SK-N-SH (cell line): ENCODE data around the gene ABCD1. TPM values are rescaled to one million over a fixed set of nuclear protein-coding genes. Genes with fewer than 3 reads are reported as not detected.
"Not testable (repeated sequence)": the region's sequence is repeated elsewhere in the genome, so short reads cannot be mapped to it uniquely, and the experiment has no call there.

Experiments used
- CTCF ChIA-PET: fragments of 300-600, 350-600 bp; formaldehyde crosslinking; extraction: SDS; loops from one replicate; lab custom pipeline; 2021; lab: Yijun Ruan, JAX
- POLR2A ChIA-PET: fragments of 350-600 bp; sonication (Branson Sonifier 250); formaldehyde crosslinking; extraction: SDS; loops from one replicate; lab custom pipeline; 2020; ENCODE audit warnings: antibody characterized with exemption, inconsistent platforms; lab: Yijun Ruan, JAX
- DNase-seq: peaks from one replicate; pipeline ENCODE4 v3.0.0; 2012
- H2AFZ ChIP-seq: fragments of 200-600 bp; sonication (generic); 2 replicates; pipeline ENCODE4 v1.8.1; 2016; ENCODE audit warnings: antibody characterized with exemption, mild to moderate bottlenecking, low read depth
- H3F3A ChIP-seq: fragments of 200-600 bp; sonication (generic); replicated peaks from 2 replicates; pipeline ENCODE3; 2016; ENCODE audit warnings: antibody characterized with exemption, mild to moderate bottlenecking; ENCODE audit not compliant: insufficient read depth
- H3K27ac ChIP-seq, 2 experiments: fragments of 200-500 bp in 1 of 2; fragments of 200-600 bp in 1 of 2; sonication (Bioruptor generic) in 1 of 2; sonication (generic), shearing (Covaris generic) in 1 of 2; 2 replicates each; pipeline versions ENCODE4 v1.5.1 to v1.6.1; 2014 to 2016; ENCODE audit warnings: low read depth in 2 of 2, inconsistent platforms in 1 of 2, low read length in 1 of 2, mild to moderate bottlenecking in 1 of 2, mixed read lengths in 1 of 2
- H3K27me3 ChIP-seq: fragments of 200-600 bp; sonication (generic), shearing (Covaris generic); 2 replicates; pipeline ENCODE4 v1.6.1; 2016; ENCODE audit warnings: mixed run types; ENCODE audit not compliant: insufficient read depth
- H3K36me3 ChIP-seq, 2 experiments: fragments of 200-500 bp in 1 of 2; fragments of 200-600 bp in 1 of 2; sonication (Bioruptor generic) in 1 of 2; sonication (generic) in 1 of 2; replicated peaks in 1 of 2; 2 replicates each; pipeline versions ENCODE3 to v1.5.1; 2014 to 2016; ENCODE audit warnings: low read length in 1 of 2, mild to moderate bottlenecking in 1 of 2; ENCODE audit not compliant: insufficient read depth in 2 of 2, control insufficient read depth in 1 of 2
- H3K4me1 ChIP-seq, 2 experiments: fragments of 200-500 bp in 1 of 2; fragments of 200-600 bp in 1 of 2; sonication (Bioruptor generic) in 1 of 2; sonication (generic), shearing (Covaris generic) in 1 of 2; 2 replicates each; pipeline versions ENCODE4 v1.5.1 to v1.6.1; 2014 to 2016; ENCODE audit warnings: low read depth in 1 of 2, low read length in 1 of 2, mixed run types in 1 of 2; ENCODE audit not compliant: insufficient read depth in 2 of 2, control insufficient read depth in 1 of 2
- H3K4me2 ChIP-seq: fragments of 200-600 bp; sonication (generic), shearing (Covaris generic); 2 replicates; pipeline ENCODE4 v1.6.1; 2017; ENCODE audit warnings: mixed run types
- H3K4me3 ChIP-seq, 2 experiments: fragments of 200-500 bp in 1 of 2; fragments of 200-600 bp in 1 of 2; sonication (Bioruptor generic) in 1 of 2; sonication (generic), shearing (Covaris generic) in 1 of 2; 2 replicates each; pipeline versions ENCODE4 v1.5.1 to v1.8.1; 2014 to 2016; ENCODE audit warnings: low read depth in 2 of 2, inconsistent platforms in 1 of 2, low read length in 1 of 2, mild to moderate bottlenecking in 1 of 2, mixed read lengths in 1 of 2, moderate library complexity in 1 of 2
- H3K79me2 ChIP-seq: fragments of 200-600 bp; sonication (generic); 2 replicates; pipeline ENCODE4 v1.8.1; 2017; ENCODE audit warnings: mild to moderate bottlenecking; ENCODE audit not compliant: insufficient read depth
- H3K9ac ChIP-seq: fragments of 200-600 bp; sonication (generic); 2 replicates; pipeline ENCODE4 v1.6.1; 2017; ENCODE audit warnings: mixed run types
- H3K9me2 ChIP-seq: fragments of 200-600 bp; sonication (generic); 2 replicates; pipeline ENCODE4 v1.6.1; 2017; ENCODE audit warnings: mixed run types
- H3K9me3 ChIP-seq: fragments of 200-600 bp; sonication (generic); 2 replicates; pipeline ENCODE4 v1.6.1; 2017; ENCODE audit warnings: mixed run types, mild to moderate bottlenecking, moderate library complexity
- H4K20me1 ChIP-seq: fragments of 200-600 bp; sonication (generic); 2 replicates; pipeline ENCODE4 v1.6.1; 2017; ENCODE audit warnings: mild to moderate bottlenecking, mixed run types; ENCODE audit not compliant: insufficient read depth
- ELF1 ChIP-seq: IDR thresholded peaks from 2 replicates; pipeline ENCODE4 v1.4.0; 2012
- EP300 ChIP-seq, 2 experiments: IDR thresholded peaks; 2 replicates each; pipeline versions ENCODE4 v1.4.0 to v1.6.1; 2012; ENCODE audit warnings: borderline replicate concordance in 1 of 2, low read depth in 1 of 2, low read length in 1 of 2
- FOSL2 ChIP-seq: IDR thresholded peaks from 2 replicates; pipeline ENCODE4 v1.4.0; 2012; ENCODE audit warnings: low read depth, mild to moderate bottlenecking, moderate library complexity, borderline replicate concordance
- FOXM1 ChIP-seq: IDR thresholded peaks from 2 replicates; pipeline ENCODE4 v1.4.0; 2012; ENCODE audit warnings: low read depth, mild to moderate bottlenecking
- JUND ChIP-seq: IDR thresholded peaks from 2 replicates; pipeline ENCODE4 v1.4.0; 2012
- MEF2A ChIP-seq: IDR thresholded peaks from 2 replicates; pipeline ENCODE4 v1.4.0; 2012; ENCODE audit warnings: low read depth, borderline replicate concordance
- MXI1 ChIP-seq: IDR thresholded peaks from 2 replicates; pipeline ENCODE4 v1.6.1; 2012; ENCODE audit warnings: mild to moderate bottlenecking, low read depth, low read length, improper control_type of control experiment
- NFIC ChIP-seq: IDR thresholded peaks from 2 replicates; pipeline ENCODE4 v1.4.0; 2012; ENCODE audit warnings: borderline replicate concordance
- RAD21 ChIP-seq: IDR thresholded peaks from 2 replicates; pipeline ENCODE4 v1.6.1; 2012; ENCODE audit warnings: mild to moderate bottlenecking, low read length
- RCOR1 ChIP-seq: fragments of 150-350 bp; IDR thresholded peaks from 2 replicates; pipeline ENCODE4 v1.6.1; 2017; ENCODE audit warnings: antibody characterized with exemption, low read length
- RFX5 ChIP-seq: IDR thresholded peaks from 2 replicates; pipeline ENCODE4 v1.6.1; 2012; ENCODE audit warnings: mild to moderate bottlenecking, improper control_type of control experiment, low read length
- SIN3A ChIP-seq: IDR thresholded peaks from 2 replicates; pipeline ENCODE4 v1.6.1; 2012; ENCODE audit warnings: low read depth, mild to moderate bottlenecking, low read length, moderate library complexity, borderline replicate concordance
- TCF12 ChIP-seq: IDR thresholded peaks from 2 replicates; pipeline ENCODE4 v1.4.0; 2012
- USF1 ChIP-seq: IDR thresholded peaks from 2 replicates; pipeline ENCODE4 v1.4.0; 2012; ENCODE audit warnings: low read depth, borderline replicate concordance
- YY1 ChIP-seq: IDR thresholded peaks from 2 replicates; pipeline ENCODE4 v1.4.0; 2012; ENCODE audit warnings: low read depth, mild to moderate bottlenecking
- WGBS: methylation state at CpG from one replicate; pipeline ENCODE4 v1.1.6; 2017; ENCODE audit warnings: low lambda C conversion rate; 5-methylcytosine and 5-hydroxymethylcytosine counted together
- polyA plus RNA-seq, 3 experiments: library from polyadenylated mRNA; depleted of rRNA; stranded (reverse); fragments of >200 nt; gene quantifications; 2 replicates each; pipeline ENCODE4 v1.2.3, GENCODE V29; 2012
- TF ChIP-seq, protein P1 (sequence below): IDR thresholded peaks from 2 replicates; pipeline ENCODE4 v1.4.0; 2012; ENCODE audit warnings: low read depth
- TF ChIP-seq, protein P2 (sequence below): fragments of 150-350 bp; IDR thresholded peaks from 2 replicates; pipeline ENCODE4 v1.6.1; 2017; ENCODE audit warnings: antibody characterized with exemption, low read length, low read depth, borderline replicate concordance

ABCD1 gene
- polyA plus RNA-seq, 1 of the 3 experiments (the other 2 are of a cell fraction), result 7.9 TPM

GRCh38 chrX:153728951-153729631 lies 4.4 kb downstream of the ABCD1 start:
- Histone ChIP-seq H3K79me2 (no peaks in the 10 kb centered on the region; the same call in 1 of the 2 replicates), H3F3A (no peaks in the 10 kb centered on the region), H3K9ac (no peak overlapping the region), H3K36me3 (peaks cover 0 to 8% of the 10 kb centered on the region in 2 experiments), H3K27ac (no peak overlapping the region), H3K4me3 (no peak overlapping the region), H3K9me2 (no peaks in the 10 kb centered on the region), H3K27me3 (no peaks in the 10 kb centered on the region), H3K4me2 (no peak overlapping the region), H3K9me3 (no peaks in the 10 kb centered on the region), H4K20me1 (no peaks in the 10 kb centered on the region), H3K4me1 (peaks cover 7 to 31% of the 10 kb centered on the region in 2 experiments; a peak in 3 of 4 replicates), H2AFZ (no peak overlapping the region)
- DNase-seq, result no peak
- WGBS, result 49% methylated on average over 12 of the region's 23 CpGs
- ChIA-PET CTCF (interaction anchor here (0.9 kb wide), 1 partner anchor 13 kb away, joined by 3 read pairs; no protein-coding TSS in a partner anchor), POLR2A (no interaction called here)
- TF ChIP-seq, protein P1, sequence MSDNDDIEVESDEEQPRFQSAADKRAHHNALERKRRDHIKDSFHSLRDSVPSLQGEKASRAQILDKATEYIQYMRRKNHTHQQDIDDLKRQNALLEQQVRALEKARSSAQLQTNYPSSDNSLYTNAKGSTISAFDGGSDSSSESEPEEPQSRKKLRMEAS, result no peak
- no peak for TF ChIP-seq MEF2A
- TF ChIP-seq RAD21, result no peak
- TF ChIP-seq YY1, result no peak
- TF ChIP-seq SIN3A, result no peak
- no peak for TF ChIP-seq EP300 (IDR thresholded peaks at IDR 0.05; ENCODE audit: borderline replicate concordance in 1 of 2, low read depth in 1 of 2, low read length in 1 of 2)
- no peak for TF ChIP-seq MXI1
- TF ChIP-seq FOSL2, result no peak
- no peak for TF ChIP-seq USF1
- TF ChIP-seq RFX5, result no peak
- no peak for TF ChIP-seq JUND
- TF ChIP-seq TCF12, result no peak
- TF ChIP-seq, protein P2, sequence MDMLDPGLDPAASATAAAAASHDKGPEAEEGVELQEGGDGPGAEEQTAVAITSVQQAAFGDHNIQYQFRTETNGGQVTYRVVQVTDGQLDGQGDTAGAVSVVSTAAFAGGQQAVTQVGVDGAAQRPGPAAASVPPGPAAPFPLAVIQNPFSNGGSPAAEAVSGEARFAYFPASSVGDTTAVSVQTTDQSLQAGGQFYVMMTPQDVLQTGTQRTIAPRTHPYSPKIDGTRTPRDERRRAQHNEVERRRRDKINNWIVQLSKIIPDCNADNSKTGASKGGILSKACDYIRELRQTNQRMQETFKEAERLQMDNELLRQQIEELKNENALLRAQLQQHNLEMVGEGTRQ, result no peak
- no peak for TF ChIP-seq RCOR1
- no peak for TF ChIP-seq FOXM1
- no peak for TF ChIP-seq ELF1
- TF ChIP-seq NFIC, result no peak

- DNase-seq, H3K79me2 ChIP-seq, H3K9me2 ChIP-seq, H3K4me2 ChIP-seq, H4K20me1 ChIP-seq, H3K27ac ChIP-seq, H3F3A ChIP-seq, CTCF ChIA-PET, H3K9ac ChIP-seq, H3K9me3 ChIP-seq, H3K36me3 ChIP-seq, POLR2A ChIA-PET, H3K27me3 ChIP-seq, H3K4me3 ChIP-seq, H2AFZ ChIP-seq: not testable (repeated sequence)
- peaks cover 7 to 28% of the 10 kb centered on the region in 2 experiments; a peak in 3 of 4 replicates for H3K4me1 ChIP-seq
- 72% methylated on average over 23 of the region's 23 CpGs for WGBS
These were observed 5.5 kb downstream of the ABCD1 start for GRCh38 chrX:153730115-153730514.
